HepG2 (cell line): ENCODE data around the gene SLC17A8. TPM values are rescaled to one million over a fixed set of nuclear protein-coding genes. Genes with fewer than 3 reads are reported as not detected.
A peak's percentile ranks its signal among the peaks of the same experiment; 100 is the strongest.

ENCODE experiments used
- KDM2A ChIP-seq: sonication (generic); formaldehyde crosslinking; IDR thresholded peaks from 2 replicates; pipeline ENCODE4 v1.4.0; 2020; ENCODE audit warnings: low read depth, missing genetic modification reagents, borderline replicate concordance
- MAZ ChIP-seq, 2 experiments: sonication (generic) in 1 of 2; formaldehyde crosslinking in 1 of 2; IDR thresholded peaks; 2 replicates each; pipeline versions ENCODE4 v1.5.0 to v1.6.1; 2012 to 2020; ENCODE audit warnings: low read depth in 2 of 2, mild to moderate bottlenecking in 2 of 2, borderline replicate concordance in 1 of 2, improper control_type of control experiment in 1 of 2, low read length in 1 of 2, missing genetic modification reagents in 1 of 2, moderate library complexity in 1 of 2
- MXI1 ChIP-seq: IDR thresholded peaks from 3 replicates; pipeline ENCODE4 v1.6.1; 2012; ENCODE audit warnings: low read depth, low read length, inconsistent platforms, borderline replicate concordance
- NR2F6 ChIP-seq, 2 experiments: IDR thresholded peaks; 2 replicates each; pipeline ENCODE4 v1.6.1; 2016; ENCODE audit warnings: antibody characterized with exemption in 1 of 2, mild to moderate bottlenecking in 1 of 2
- ZKSCAN5 ChIP-seq: sonication (generic); formaldehyde crosslinking; IDR thresholded peaks from 2 replicates; pipeline ENCODE4 v1.5.1; 2020; ENCODE audit warnings: mild to moderate bottlenecking, missing genetic modification reagents
- ZNF430 ChIP-seq: sonication (generic); formaldehyde crosslinking; IDR thresholded peaks from 2 replicates; pipeline ENCODE4 v1.9.0; 2021; ENCODE audit warnings: mild to moderate bottlenecking, missing genetic modification reagents
- ZNF605 ChIP-seq: sonication (generic); formaldehyde crosslinking; IDR thresholded peaks from 2 replicates; pipeline ENCODE4 v1.8.0; 2022; ENCODE audit warnings: mild to moderate bottlenecking, missing genetic modification reagents
- polyA plus RNA-seq, 8 experiments: library from polyadenylated mRNA; depleted of rRNA in 3 of 8; stranded (reverse) in 7 of 8; unstranded in 1 of 8; fragments of >200 nt; fragmentation: Illumina TruSeq in 4 of 8; extraction: Trizol in 4 of 8; gene quantifications; 2 replicates each; pipeline versions ENCODE4 v1.2.1 to v1.2.3, GENCODE V29; 2011 to 2016; ENCODE audit warnings: low read depth in 4 of 8, missing spikeins in 1 of 8, mixed read lengths in 1 of 8; ENCODE audit not compliant: insufficient read depth in 1 of 8
- total RNA-seq, 5 experiments: library from RNA; depleted of rRNA; stranded (reverse); fragments of >200 nt; fragmentation: Illumina TruSeq; extraction: Trizol; gene quantifications; 2 replicates each; pipeline ENCODE4 v1.2.3, GENCODE V29; 2016; ENCODE audit warnings: low read depth in 1 of 5
- TF ChIP-seq, protein P1 (sequence below): sonication (generic); formaldehyde crosslinking; IDR thresholded peaks from 2 replicates; pipeline ENCODE4 v1.5.1; 2020; ENCODE audit warnings: mild to moderate bottlenecking, missing genetic modification reagents, moderate library complexity
- TF ChIP-seq, protein P2 (sequence below): IDR thresholded peaks from 2 replicates; pipeline ENCODE4 v1.6.1; 2012; ENCODE audit warnings: inconsistent platforms
- TF ChIP-seq, protein P3 (sequence below): sonication (generic); formaldehyde crosslinking; IDR thresholded peaks from 2 replicates; pipeline ENCODE4 v1.4.0; 2020; ENCODE audit warnings: missing genetic modification reagents
- TF ChIP-seq, protein P4 (sequence below): sonication (generic); formaldehyde crosslinking; IDR thresholded peaks from 2 replicates; pipeline ENCODE4 v1.4.0; 2020; ENCODE audit warnings: mild to moderate bottlenecking, missing genetic modification reagents
- TF ChIP-seq, protein P5 (sequence below): sonication (generic); formaldehyde crosslinking; IDR thresholded peaks from 2 replicates; pipeline ENCODE4 v1.4.0; 2020; ENCODE audit warnings: missing genetic modification reagents
- TF ChIP-seq, protein P6 (sequence below): fragments of 450-650 bp; IDR thresholded peaks from 2 replicates; pipeline ENCODE4 v1.6.1; 2016
- TF ChIP-seq, protein P7 (sequence below): sonication (generic); formaldehyde crosslinking; IDR thresholded peaks from 2 replicates; pipeline ENCODE4 v1.4.0; 2020; ENCODE audit warnings: missing genetic modification reagents

Gene SLC17A8
- total and polyA plus RNA-seq, 2 of the 13 experiments (the other 11 are each of a cell fraction or from before 2014, with no cell fraction given), result 0.07 to 0.15 TPM

DNA sequence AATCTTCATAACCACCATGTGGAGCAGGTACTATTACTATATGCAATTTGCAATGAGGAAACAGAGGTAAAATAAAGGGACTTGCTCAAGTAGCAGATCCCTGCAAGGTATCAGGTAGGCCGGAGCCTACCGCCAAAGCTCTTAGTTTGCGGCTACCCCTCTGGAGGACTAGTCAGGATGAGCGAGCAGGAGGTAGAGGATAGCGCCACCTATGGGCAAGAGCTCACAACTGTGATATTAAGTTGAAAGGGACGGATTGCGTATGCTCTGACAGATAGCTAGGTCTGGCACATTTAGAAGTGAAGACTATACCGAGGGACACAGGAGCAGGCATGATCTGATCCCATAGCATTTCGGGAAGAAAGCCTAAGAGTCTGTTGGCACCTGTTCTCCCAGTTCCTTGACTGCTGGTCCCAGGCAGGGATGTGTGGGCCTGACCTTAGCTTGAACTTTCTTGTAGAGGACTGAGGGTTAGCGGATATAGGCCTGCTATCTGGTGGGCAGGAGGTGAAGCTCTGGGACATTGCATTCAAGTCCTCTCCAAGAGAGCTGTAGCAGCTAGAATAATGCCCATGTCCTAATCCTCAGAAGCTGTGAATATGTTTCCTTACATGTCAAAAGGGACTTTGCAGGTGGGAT lies 48.0 kb downstream of the SLC17A8 start (continued):
- TF ChIP-seq, protein P1, sequence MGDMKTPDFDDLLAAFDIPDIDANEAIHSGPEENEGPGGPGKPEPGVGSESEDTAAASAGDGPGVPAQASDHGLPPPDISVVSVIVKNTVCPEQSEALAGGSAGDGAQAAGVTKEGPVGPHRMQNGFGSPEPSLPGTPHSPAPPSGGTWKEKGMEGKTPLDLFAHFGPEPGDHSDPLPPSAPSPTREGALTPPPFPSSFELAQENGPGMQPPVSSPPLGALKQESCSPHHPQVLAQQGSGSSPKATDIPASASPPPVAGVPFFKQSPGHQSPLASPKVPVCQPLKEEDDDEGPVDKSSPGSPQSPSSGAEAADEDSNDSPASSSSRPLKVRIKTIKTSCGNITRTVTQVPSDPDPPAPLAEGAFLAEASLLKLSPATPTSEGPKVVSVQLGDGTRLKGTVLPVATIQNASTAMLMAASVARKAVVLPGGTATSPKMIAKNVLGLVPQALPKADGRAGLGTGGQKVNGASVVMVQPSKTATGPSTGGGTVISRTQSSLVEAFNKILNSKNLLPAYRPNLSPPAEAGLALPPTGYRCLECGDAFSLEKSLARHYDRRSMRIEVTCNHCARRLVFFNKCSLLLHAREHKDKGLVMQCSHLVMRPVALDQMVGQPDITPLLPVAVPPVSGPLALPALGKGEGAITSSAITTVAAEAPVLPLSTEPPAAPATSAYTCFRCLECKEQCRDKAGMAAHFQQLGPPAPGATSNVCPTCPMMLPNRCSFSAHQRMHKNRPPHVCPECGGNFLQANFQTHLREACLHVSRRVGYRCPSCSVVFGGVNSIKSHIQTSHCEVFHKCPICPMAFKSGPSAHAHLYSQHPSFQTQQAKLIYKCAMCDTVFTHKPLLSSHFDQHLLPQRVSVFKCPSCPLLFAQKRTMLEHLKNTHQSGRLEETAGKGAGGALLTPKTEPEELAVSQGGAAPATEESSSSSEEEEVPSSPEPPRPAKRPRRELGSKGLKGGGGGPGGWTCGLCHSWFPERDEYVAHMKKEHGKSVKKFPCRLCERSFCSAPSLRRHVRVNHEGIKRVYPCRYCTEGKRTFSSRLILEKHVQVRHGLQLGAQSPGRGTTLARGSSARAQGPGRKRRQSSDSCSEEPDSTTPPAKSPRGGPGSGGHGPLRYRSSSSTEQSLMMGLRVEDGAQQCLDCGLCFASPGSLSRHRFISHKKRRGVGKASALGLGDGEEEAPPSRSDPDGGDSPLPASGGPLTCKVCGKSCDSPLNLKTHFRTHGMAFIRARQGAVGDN (CRISPR knock-in tag), result no peak
- TF ChIP-seq, protein P2, sequence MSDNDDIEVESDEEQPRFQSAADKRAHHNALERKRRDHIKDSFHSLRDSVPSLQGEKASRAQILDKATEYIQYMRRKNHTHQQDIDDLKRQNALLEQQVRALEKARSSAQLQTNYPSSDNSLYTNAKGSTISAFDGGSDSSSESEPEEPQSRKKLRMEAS, result no peak
- no peak for TF ChIP-seq NR2F6 (IDR thresholded peaks at IDR 0.05)
- TF ChIP-seq NR2F6 (CRISPR knock-in tag; IDR thresholded peaks at IDR 0.05), result peak; percentile 31; the same call in 1 of the 2 replicates
- no peak for TF ChIP-seq ZNF605 (CRISPR knock-in tag)
- TF ChIP-seq, protein P3, sequence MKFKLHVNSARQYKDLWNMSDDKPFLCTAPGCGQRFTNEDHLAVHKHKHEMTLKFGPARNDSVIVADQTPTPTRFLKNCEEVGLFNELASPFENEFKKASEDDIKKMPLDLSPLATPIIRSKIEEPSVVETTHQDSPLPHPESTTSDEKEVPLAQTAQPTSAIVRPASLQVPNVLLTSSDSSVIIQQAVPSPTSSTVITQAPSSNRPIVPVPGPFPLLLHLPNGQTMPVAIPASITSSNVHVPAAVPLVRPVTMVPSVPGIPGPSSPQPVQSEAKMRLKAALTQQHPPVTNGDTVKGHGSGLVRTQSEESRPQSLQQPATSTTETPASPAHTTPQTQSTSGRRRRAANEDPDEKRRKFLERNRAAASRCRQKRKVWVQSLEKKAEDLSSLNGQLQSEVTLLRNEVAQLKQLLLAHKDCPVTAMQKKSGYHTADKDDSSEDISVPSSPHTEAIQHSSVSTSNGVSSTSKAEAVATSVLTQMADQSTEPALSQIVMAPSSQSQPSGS (CRISPR knock-in tag), result peak; percentile 46; the same call in 1 of the 2 replicates
- TF ChIP-seq, protein P4, sequence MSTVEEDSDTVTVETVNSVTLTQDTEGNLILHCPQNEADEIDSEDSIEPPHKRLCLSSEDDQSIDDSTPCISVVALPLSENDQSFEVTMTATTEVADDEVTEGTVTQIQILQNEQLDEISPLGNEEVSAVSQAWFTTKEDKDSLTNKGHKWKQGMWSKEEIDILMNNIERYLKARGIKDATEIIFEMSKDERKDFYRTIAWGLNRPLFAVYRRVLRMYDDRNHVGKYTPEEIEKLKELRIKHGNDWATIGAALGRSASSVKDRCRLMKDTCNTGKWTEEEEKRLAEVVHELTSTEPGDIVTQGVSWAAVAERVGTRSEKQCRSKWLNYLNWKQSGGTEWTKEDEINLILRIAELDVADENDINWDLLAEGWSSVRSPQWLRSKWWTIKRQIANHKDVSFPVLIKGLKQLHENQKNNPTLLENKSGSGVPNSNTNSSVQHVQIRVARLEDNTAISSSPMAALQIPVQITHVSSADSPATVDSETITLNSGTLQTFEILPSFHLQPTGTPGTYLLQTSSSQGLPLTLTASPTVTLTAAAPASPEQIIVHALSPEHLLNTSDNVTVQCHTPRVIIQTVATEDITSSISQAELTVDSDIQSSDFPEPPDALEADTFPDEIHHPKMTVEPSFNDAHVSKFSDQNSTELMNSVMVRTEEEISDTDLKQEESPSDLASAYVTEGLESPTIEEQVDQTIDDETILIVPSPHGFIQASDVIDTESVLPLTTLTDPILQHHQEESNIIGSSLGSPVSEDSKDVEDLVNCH (CRISPR knock-in tag), result no peak
- TF ChIP-seq MXI1, result peak; percentile 9; the same call in 1 of the 3 replicates
- no peak for TF ChIP-seq MAZ (IDR thresholded peaks at IDR 0.05; ENCODE audit: borderline replicate concordance, low read depth, low read length)
- TF ChIP-seq MAZ (CRISPR knock-in tag; IDR thresholded peaks at IDR 0.05; ENCODE audit: low read depth), result 0 out of 2 replicates have a peak, but pooled peaks have one; percentile 35
- TF ChIP-seq, protein P5, sequence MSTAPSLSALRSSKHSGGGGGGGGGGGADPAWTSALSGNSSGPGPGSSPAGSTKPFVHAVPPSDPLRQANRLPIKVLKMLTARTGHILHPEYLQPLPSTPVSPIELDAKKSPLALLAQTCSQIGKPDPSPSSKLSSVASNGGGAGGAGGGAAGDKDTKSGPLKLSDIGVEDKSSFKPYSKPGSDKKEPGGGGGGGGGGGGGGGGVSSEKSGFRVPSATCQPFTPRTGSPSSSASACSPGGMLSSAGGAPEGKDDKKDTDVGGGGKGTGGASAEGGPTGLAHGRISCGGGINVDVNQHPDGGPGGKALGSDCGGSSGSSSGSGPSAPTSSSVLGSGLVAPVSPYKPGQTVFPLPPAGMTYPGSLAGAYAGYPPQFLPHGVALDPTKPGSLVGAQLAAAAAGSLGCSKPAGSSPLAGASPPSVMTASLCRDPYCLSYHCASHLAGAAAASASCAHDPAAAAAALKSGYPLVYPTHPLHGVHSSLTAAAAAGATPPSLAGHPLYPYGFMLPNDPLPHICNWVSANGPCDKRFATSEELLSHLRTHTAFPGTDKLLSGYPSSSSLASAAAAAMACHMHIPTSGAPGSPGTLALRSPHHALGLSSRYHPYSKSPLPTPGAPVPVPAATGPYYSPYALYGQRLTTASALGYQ (CRISPR knock-in tag), result no peak
- no peak for TF ChIP-seq ZNF430
- TF ChIP-seq ZKSCAN5, result no peak
- TF ChIP-seq, protein P6, sequence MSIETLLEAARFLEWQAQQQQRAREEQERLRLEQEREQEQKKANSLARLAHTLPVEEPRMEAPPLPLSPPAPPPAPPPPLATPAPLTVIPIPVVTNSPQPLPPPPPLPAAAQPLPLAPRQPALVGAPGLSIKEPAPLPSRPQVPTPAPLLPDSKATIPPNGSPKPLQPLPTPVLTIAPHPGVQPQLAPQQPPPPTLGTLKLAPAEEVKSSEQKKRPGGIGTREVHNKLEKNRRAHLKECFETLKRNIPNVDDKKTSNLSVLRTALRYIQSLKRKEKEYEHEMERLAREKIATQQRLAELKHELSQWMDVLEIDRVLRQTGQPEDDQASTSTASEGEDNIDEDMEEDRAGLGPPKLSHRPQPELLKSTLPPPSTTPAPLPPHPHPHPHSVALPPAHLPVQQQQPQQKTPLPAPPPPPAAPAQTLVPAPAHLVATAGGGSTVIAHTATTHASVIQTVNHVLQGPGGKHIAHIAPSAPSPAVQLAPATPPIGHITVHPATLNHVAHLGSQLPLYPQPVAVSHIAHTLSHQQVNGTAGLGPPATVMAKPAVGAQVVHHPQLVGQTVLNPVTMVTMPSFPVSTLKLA, result no peak
- 0 out of 2 replicates have a peak, but pooled peaks have one; percentile 27 for TF ChIP-seq KDM2A (CRISPR knock-in tag)
- TF ChIP-seq, protein P7, sequence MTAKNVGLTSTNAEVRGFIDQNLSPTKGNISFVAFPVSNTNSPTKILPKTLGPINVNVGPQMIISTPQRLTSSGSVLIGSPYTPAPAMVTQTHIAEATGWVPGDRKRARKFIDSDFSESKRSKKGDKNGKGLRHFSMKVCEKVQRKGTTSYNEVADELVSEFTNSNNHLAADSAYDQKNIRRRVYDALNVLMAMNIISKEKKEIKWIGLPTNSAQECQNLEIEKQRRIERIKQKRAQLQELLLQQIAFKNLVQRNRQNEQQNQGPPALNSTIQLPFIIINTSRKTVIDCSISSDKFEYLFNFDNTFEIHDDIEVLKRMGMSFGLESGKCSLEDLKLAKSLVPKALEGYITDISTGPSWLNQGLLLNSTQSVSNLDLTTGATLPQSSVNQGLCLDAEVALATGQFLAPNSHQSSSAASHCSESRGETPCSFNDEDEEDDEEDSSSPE (CRISPR knock-in tag), result no peak
